Activated CD4-positive, alpha-beta T cell treated with anti-CD3 and anti-CD28 coated beads for 24 hours (primary cell): Measurements from ENCODE around the gene HEATR1.
"Not testable (repeated sequence)": the region's sequence is repeated elsewhere in the genome, so short reads cannot be mapped to it uniquely, and the experiment has no call there.

Experiments
- DNase-seq, 2 donors: peaks; one replicate each; pipeline ENCODE4 v3.0.0-alpha.2; 2020; ENCODE audit warnings: low read depth in 2 of 2

The HEATR1 gene, protein sequence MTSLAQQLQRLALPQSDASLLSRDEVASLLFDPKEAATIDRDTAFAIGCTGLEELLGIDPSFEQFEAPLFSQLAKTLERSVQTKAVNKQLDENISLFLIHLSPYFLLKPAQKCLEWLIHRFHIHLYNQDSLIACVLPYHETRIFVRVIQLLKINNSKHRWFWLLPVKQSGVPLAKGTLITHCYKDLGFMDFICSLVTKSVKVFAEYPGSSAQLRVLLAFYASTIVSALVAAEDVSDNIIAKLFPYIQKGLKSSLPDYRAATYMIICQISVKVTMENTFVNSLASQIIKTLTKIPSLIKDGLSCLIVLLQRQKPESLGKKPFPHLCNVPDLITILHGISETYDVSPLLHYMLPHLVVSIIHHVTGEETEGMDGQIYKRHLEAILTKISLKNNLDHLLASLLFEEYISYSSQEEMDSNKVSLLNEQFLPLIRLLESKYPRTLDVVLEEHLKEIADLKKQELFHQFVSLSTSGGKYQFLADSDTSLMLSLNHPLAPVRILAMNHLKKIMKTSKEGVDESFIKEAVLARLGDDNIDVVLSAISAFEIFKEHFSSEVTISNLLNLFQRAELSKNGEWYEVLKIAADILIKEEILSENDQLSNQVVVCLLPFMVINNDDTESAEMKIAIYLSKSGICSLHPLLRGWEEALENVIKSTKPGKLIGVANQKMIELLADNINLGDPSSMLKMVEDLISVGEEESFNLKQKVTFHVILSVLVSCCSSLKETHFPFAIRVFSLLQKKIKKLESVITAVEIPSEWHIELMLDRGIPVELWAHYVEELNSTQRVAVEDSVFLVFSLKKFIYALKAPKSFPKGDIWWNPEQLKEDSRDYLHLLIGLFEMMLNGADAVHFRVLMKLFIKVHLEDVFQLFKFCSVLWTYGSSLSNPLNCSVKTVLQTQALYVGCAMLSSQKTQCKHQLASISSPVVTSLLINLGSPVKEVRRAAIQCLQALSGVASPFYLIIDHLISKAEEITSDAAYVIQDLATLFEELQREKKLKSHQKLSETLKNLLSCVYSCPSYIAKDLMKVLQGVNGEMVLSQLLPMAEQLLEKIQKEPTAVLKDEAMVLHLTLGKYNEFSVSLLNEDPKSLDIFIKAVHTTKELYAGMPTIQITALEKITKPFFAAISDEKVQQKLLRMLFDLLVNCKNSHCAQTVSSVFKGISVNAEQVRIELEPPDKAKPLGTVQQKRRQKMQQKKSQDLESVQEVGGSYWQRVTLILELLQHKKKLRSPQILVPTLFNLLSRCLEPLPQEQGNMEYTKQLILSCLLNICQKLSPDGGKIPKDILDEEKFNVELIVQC (N-terminal part only)

DNA sequence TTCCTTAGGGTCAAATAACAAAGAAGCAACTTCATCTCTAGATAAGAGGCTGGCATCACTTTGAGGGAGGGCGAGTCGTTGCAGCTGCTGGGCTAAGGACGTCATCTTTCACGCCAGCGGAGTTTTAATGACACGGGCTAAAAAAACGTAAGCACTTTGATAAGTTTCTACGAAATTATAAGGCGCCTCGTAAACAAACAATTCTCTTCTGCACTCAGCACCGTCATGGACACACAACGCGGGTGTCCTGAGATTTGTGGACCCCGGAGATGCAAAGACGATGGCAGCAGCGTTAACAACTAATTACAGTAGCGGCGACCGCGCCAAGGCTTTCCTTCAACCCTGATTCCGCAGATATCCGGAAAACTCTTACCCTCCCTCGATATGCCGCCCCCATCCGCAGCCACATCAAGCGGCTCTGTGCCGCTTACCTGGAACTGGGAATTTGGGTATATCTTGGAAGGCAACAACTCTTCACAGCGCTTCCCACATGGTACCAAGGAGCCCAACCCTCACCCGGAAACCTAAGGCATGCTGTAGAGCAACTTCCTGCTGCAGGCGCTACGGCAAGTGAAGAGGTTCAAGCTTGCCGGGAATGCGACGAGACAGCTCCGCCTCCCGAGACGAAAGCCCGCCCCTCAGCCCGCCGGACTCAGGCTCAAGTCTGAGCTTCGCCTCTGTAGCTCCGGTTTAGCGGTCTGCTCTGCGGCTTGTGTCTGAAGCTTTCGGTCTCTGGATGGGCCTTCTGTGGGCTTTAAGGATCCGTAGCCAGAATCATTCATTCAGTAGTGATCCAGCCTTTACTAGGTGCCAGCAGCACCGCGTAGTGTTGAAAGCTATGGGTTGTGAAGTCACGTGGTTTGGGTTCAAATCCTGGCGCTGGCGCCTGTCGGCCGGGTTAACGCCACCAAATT, at the start of gene HEATR1:
Gene HEATR1, minus strand, starts transcription at position 526 of the 914 bp plus-strand sequence. Its CDS starts 421 bp downstream, at position 105.
- peak; percentile 88 for DNase-seq

DNA sequence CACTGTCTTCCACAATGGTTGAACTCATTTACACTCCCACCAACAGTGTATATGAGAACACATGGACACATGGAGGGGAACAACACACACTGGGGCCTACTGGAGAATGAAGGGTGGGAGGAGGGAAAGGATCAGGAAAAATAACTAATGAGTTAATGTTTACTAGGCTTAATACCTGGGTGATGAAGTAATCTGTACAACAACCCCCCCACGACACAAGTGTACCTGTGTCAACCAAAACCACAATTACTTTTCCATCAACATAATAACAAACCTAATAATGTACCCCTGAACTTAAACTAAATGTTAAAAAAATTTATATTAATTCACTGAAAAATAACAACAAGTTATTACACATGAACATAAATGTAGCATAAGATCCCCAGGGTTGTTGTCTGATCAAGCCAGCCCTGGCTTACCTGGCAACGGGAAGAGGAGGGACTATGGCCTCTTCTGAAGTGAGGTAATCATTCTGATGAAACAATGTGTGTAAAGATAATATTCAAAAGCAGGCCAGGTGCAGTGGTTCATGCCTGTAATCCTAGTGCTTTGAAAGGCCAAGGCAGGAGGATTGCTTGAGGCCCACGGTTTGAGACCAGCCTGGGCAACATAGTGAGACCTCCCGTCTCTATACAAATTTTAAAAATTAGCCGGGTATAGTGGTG, 40.8 kb upstream of the HEATR1 start:
- no peak for DNase-seq

DNA sequence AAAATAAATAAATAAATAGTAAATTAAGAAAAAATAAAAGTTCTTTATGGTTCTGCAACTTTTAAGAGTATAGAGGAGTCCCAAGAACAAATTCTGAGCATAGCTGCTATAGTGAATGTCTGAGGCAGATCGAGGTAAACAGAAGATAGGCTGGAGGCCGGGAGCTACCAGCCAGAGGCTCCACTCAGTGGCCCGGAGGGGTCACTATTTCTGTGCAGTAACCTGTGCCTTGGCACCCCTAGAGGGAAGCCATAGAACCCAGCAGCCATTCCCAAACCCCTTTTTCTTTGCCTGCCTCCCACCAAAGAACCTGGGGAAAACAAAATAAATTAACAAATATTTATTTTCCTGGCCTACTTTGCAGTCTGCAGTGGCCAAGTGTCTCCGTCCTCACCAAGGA, 38.4 kb upstream of the HEATR1 start:
- no peak for DNase-seq

DNA sequence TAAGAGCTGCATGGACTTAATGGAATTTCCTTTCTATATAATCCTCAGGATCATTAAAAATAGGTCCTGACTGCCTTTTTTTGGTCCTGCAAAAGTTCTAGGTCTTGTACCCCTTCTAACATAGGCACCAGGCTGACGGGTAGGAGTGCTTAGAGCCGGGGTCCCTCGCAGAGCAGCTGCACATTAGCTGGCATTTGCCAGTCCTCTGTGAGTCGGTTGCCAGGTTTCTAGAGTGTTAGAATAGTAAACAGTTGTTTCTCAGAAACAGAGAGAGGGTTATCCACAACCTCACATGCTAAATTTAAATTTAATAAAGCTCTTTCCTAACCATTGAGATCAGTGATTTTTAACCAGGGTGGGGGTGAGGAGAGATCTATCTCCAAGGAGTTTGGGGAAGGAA, 35.4 kb upstream of the HEATR1 start:
- no peak for DNase-seq

DNA sequence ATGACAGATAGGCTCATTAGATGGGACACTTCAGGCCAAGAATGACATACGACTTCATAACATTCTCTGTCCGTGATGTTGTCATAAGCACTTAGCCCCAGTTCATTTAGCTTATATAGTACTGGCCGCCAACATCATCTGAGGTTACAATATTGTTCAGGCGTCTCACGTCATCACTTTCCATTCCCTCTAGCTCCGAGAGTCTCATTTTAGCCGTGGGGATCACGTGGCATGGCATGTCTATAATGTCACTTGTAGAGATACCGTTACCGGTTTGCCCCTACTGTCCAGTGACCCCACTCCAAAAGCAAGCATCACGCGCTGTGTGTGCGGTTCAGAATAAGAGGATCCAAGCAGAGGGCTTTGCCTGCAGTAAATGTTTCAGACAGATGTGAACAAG, 34.6 kb upstream of the HEATR1 start:
- DNase-seq, result no peak

DNA sequence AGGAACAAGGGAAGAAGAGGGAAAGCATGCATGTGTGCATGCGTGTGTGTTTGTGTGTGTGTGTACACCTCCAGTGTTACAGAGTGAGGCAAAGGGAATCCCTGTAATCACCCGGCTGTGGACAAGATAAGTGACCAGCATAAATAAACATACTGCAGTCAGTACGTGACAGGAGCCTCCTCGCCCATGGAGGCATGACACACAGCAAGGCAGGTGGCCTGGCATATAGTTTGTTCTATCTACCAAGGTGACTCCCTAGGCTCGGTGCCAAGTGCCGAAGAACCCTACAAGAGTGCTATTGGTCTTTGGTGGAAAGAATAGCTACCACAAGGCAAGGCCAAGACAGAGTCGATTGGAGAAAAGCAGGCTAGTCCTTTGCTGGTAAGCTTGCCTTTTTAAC, 31.7 kb upstream of the HEATR1 start:
- no peak for DNase-seq

DNA sequence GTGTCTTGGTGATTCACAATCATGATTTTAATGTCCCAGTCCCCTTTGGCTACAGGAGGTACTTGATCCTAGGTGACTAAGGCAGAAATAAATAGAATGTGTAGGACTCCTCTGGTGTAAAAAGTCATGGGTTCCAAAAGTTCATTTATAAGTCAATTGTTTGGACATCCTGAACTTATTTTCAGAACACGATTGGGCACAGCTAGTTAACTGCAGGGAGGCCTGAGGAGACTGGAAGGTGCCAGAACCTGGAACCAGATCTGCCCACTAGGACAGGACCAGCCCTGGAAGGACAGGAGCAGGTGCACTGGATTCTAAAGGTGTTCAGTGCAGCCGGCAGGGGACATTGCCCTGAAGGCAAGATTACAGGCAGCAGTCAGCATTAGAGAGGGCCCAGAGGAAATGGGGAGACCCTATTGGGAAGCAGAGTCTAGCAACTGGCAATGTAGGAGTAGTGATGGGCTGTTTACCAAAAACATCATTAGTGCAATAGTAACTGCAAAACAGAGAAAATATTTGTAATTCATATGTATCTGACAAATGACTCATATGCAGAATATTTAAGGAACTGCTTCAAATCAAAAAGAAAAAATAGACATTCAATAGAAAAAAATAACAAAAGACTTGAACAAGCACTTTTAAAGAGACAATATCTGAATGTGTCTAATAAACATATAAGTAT, 23.6 kb upstream of the HEATR1 start:
- DNase-seq, result no peak

DNA sequence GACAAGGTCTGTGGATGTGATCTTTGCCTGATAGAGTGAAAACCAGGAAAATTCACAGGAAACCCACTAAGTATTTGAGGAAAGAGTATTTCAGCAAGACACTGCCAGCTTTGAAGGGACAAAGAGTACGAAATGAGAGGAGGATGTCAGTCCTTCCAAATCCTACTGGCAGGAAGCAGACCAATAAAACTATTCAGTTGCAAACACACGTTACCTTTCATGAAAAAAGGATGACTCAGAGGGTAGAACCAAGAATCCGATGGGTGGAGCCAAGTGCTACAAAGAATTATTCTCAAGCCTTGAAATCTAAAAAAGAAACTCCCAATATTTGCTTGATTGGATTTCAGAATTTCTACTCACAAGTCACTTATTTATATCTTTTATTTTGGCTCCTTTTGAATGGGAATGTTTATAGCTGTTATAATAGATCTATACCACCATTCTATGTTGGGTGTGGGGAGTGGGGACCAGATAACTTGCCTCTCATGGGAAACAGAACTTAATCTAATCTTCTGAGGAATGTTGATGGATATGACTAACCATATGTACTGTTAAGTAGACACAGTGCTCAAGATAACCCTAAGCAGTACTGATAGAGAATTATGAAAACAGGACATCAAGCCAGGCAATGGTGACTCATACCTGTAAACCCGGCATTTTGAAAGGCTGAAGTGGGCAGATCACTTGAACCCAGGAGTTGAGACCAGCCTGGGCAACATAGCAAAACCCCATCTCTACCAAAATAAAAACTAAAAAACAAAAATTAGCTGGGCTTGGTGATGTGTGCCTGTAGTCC, 19.3 kb upstream of the HEATR1 start:
- no peak for DNase-seq

DNA sequence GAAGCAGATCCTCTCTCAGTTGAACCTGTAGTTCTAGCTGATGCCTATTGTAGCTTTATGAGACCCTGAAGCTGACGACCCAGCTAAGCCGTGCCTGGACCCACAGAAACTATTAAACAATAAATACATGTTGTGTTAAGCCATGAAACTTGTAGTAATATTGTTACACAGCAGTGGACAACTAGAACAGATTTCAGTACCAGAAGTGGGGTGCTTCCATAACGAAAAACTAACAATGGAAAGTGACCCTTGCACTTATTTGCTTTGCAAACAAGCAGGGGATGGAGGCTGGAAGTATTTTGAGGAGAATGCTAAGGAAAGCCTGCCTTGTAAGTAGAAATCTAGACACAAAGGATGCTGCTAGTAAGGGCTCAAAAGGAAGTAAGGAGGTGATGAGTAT, 18.1 kb upstream of the HEATR1 start:
- DNase-seq, result no peak

DNA sequence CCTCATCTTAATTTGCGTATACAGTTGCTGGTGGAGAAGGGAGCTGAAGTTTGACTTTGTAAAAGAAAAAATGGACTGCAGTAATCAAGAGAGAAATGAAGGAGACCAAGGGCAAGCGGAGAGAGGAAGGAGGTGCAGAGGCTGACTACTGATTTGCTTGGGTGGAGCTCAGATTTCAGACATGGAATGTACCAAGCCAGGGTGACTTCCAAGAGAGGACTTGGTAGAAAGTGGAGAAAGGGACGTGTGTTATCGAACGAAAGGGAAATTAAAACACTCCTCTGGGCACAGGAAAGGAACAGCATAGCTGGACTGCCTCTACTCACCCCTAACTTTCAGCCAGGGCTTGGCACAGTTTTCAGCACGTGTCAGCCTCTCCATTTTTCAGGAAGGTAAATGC, 15.1 kb upstream of the HEATR1 start:
- DNase-seq, result no peak

DNA sequence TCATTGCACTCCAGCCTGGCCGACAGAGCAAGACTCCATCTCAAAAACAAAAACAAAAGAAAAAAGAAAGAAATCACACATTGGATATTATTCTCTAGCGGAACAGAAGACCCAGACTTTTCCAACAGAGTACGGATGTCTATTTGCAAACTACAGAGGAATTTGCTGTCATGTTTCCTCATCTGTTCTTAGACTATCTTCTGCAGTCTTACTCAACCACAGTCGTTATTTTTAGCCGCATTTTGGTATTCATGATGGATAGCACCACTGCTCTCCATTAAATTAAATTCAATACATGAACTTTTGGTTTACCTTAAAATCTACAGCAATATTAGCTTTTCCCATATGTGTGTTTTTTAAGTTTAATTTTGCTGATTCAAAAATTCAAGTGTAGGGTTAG, 14.2 kb upstream of the HEATR1 start:
- no peak for DNase-seq

DNA sequence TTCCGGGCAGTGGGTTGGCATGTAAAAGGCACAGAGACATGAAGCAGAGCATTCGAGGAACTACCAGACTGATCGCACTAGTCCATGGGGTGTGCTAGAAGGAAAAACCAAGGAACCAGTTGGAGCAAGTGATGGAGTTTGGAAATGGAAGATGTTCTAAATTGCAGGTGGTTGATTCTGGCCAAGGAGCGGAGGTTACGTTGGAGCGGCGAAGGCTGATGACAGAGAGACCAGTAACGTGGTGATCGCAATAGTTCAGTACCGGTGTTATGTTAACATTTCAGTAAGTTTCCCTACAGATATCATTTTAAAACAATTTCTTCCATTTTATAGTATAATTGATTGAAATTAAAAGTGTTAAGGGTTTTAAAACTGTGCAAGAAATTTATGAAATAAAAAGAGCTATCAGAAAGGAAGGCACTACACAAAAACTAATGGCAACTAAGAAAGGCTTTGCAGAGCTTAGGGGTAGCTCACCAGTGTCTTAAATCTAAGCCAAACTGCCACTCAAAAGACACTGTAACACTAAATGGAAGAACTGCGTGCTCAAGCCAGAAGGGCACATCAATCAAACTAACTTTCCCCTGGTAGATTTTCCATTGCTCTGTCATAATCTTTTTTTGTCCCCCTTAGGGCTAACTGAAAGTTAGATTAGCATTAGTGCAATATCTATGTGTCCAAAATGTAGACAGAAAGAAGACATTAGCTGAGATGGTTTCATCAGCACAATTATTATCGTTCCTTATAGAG, 11.3 kb upstream of the HEATR1 start:
- no peak for DNase-seq

DNA sequence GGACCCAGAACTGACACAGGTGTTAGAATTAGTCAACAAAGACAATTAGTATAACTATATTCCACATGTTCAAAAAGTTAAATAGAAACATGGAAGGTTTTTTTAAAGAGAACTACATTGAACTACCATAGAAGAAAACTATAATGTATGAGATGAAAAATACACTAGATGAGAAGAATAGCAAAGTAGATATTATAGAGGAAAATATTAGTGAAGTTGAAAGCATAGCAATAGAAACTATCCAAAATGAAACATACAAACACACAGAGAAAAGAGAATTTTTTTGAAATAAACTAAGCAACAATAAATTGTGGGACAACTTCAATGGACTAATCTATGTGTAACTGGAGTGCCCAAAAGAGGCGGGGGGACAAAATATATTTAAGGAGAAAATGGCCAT, 8.0 kb upstream of the HEATR1 start:
- no peak for DNase-seq

DNA sequence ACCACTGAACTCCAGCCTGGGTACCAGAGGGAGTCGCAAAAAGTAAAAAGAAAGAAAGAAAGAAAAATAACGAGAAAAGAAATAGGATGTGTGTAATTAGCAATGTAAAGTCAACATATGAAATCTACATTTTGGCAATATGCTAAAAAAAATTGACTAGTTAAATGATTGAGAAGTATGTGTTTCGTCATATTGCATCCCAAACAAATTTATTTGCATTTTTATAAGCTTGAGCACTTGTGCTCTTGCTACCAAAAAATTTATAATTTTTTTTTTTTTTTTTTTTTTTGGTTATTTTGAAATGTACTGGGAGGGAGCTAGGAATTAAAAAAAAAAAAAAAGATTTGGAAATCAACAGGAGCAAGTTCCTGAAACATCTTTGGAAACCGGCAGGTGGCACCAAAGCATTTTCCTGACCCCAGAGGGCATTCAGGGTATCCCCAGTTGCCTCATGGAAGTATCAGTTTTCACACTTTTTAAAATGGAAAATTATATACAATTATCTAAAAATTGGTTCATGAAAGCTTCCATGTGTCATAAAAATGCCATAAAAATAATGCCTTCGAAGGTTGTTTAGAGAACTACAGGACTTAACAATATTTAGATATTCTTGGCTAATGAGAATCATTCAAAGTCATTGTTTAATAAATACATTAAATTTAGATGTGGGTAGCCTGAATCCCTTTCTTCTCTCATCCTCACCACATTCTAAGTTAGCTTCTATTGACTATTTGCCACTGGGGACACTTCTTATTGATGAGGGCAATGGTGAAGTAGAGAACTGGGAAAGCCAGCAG, 4.8 kb upstream of the HEATR1 start:
- DNase-seq, result peak in 1 of 2 donors; percentile 21

DNA sequence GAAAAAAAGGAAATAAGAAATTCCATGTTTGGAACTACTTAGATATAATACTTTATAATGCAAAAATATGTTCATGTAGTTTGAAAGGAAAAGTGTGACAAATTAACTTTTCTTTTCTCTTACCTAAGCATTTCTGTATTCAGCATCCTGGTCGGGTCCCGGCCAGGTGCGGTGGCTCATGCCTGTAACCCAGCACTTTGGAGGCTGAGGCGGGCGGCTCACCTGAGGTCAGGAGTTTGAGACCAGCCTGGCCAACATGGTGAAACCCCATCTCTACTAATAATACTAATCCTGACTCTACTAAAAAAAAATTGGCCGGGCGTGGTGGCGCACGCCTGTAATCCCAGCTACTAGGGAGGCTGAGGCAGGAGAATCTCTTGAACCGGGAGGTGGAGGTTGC, 3.3 kb upstream of the HEATR1 start:
- not testable (repeated sequence) for DNase-seq

DNA sequence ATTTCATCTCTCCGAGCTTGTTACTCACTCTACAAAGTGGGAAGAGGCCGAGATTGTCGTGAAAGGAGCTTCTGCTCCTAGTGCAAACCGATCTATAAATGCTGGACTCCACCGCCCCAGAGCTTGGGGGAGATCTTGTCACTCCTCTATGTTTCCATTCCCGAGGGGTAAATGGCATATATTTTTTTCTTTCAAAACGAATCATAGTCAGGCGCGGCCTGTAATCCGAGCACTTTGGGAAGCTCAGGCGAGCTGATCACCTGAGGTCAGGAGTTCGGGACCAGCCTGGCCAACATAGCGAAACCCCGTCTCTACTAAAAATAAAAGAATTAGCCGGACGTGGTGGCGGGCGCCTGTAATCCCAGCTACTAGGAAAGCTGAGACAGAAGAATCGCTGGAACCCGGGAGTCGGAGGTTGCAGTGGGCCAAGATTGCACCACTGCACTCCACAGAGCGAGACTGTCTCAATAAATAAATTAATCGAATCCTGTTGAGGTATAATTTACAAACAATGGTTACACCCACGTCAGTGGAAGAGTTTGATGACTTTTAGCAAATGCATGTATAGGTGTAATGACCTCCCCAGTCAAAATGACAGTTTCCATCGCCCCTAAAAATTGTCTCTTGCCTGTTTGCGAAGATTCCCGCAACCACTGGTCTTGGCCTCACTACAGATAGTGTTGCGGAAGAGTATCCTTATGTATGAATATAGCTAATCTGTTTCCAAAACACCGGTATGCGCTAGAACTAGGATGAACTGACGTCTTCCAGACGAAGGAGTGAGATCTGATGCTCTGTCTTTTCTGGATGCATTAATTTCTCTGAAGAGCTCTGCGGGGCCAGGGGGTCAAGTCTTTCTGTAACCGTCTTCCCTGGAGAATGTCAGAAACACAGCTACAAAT, 840 bp upstream of the HEATR1 start:
- no peak for DNase-seq
